HG03175 (cell line): ENCODE results near the gene FUS.
"Not testable (repeated sequence)": the region's sequence is repeated elsewhere in the genome, so short reads cannot be mapped to it uniquely, and the experiment has no call there.

Experiments used
- ATAC-seq: cut with Tn5 transposase; IDR thresholded peaks from one replicate; pipeline ENCODE4 v1.9.1; 2021; ENCODE audit warnings: mild to moderate bottlenecking, moderate library complexity; ENCODE audit not compliant: unreplicated experiment

The FUS gene

GRCh38 chr16:31179747-31180459 is at the start of gene FUS:
TSS of gene FUS (plus strand) at chr16:31180139. CDS start at chr16:31180215, 76 bp downstream.
- ATAC-seq, result peak; percentile 50

GRCh38 chr16:31130336-31130891 is 49.5 kb upstream of the FUS start:
- ATAC-seq, result no peak

- no peak for ATAC-seq
Measured at GRCh38 chr16:31130899-31131298, 49.0 kb upstream of the FUS start.

GRCh38 chr16:31131416-31131815 is 48.5 kb upstream of the FUS start:
- no peak for ATAC-seq

- no peak for ATAC-seq
Measured at GRCh38 chr16:31131841-31132271, 48.1 kb upstream of the FUS start.

- no peak for ATAC-seq
Measured at GRCh38 chr16:31132303-31132979, 47.5 kb upstream of the FUS start.

GRCh38 chr16:31133046-31133501 is 46.9 kb upstream of the FUS start:
- ATAC-seq, result no peak

GRCh38 chr16:31134091-31134571 is 45.8 kb upstream of the FUS start:
- ATAC-seq, result no peak

GRCh38 chr16:31134625-31135534 is 45.1 kb upstream of the FUS start:
- ATAC-seq, result no peak

GRCh38 chr16:31135535-31136286 is 44.2 kb upstream of the FUS start, which contains the start of gene PRSS8:
TSS of gene PRSS8 (minus strand) at chr16:31135727. CDS start at chr16:31135498, 229 bp downstream.
- no peak for ATAC-seq

GRCh38 chr16:31136287-31136662 is 43.7 kb upstream of the FUS start:
- no peak for ATAC-seq

GRCh38 chr16:31136822-31137499 is 43.0 kb upstream of the FUS start:
- ATAC-seq, result not testable (repeated sequence)

GRCh38 chr16:31138621-31139578 is 41.0 kb upstream of the FUS start:
- ATAC-seq, result no peak

- ATAC-seq, result not testable (repeated sequence)
Measured at GRCh38 chr16:31141071-31141469, 38.9 kb upstream of the FUS start.

GRCh38 chr16:31141489-31142108 is 38.3 kb upstream of the FUS start:
- ATAC-seq, result no peak

GRCh38 chr16:31142109-31143010 is 37.6 kb upstream of the FUS start:
- peak; percentile 89 for ATAC-seq
